ENCODE data around the gene LHX3.

Gene LHX3

GRCh38 chr9:136212345-136212950, 7.5 kb upstream of the LHX3 start:
- Histone ChIP-seq H3K9ac (ENCODE audit: low read depth, low read length) (no peak overlapping the region), H3K36me3 (ENCODE audit: insufficient read depth, low read length) (peaks cover 9% of the 10 kb centered on the region), H3K9me3 (ENCODE audit: control insufficient read depth, insufficient read depth, low read length) (no peaks in the 10 kb centered on the region), H3K4me1 (ENCODE audit: insufficient read depth, low read length) (no peaks in the 10 kb centered on the region)

DNA sequence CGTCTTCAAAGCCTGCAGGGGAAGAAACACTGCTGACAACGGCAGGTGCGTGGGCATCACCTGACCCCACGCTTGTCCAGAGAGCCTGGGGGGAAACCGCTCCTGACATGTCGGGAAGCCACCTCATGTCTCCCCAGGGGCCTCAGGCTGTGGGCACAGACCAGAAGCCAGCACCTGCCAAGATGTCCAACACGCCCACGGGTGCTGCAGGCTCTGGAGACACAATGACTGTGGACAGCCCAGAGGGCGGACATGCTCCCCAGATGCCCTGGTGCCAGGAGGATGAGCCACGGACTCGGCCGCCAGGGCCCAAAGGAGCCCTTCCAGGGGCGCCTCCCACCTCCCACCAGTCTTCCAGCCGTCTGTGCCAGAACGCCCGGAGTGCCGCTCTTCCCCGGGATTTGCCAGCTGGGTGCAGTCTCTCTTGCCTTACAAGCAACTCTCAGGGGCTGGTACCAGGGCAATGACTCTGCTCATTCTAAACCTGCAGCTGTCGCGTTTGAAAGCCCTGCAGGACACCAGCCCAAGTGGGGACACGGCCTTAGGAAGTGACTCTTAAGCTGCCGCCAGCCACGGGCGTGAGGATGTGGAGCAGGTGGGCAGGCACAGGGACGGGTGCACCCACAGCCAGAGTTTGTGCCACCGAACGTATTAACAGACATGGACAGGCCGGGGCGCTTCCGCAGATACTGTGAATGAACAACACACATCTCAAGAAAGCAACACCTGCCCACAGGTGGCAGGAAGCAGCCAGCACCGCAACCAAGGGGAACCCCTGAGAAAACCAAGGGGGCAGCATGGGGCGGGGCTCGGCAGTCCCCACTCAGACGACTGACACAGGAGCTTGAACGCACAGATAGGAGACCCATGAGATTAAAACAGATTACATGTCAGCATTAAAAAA, 6.8 kb upstream of the LHX3 start:
- no peaks in the 10 kb centered on the region for H3K9me3 ChIP-seq (ENCODE audit: control insufficient read depth, insufficient read depth, low read length)
- no peaks in the 10 kb centered on the region for H3K4me1 ChIP-seq (ENCODE audit: insufficient read depth, low read length)
- H3K36me3 ChIP-seq (ENCODE audit: insufficient read depth, low read length) = peaks cover 9% of the 10 kb centered on the region
- H3K9ac ChIP-seq (ENCODE audit: low read depth, low read length) = no peak overlapping the region

DNA sequence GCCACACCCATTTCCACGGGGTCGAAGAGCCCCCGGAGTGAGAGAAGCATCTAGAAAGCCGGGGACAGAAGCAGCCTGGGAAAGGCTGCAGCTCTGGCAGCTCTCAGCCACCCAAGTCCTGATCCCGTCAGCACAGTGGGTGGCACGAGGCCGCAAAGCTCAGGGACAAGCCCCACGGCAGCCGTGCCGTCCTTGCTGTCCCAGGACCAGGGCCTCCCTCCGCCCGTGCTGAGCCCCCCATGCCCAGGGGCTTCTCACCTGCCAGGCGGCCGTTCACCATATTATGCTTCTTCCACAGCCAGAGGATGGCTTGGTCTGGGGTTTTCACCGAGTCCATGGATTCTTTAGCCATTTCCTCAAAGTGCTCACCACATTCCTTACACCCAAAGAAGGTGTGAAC, 6.1 kb upstream of the LHX3 start:
- Histone ChIP-seq H3K4me1 (ENCODE audit: insufficient read depth, low read length) (no peaks in the 10 kb centered on the region), H3K9ac (ENCODE audit: low read depth, low read length) (no peak overlapping the region), H3K9me3 (ENCODE audit: control insufficient read depth, insufficient read depth, low read length) (no peaks in the 10 kb centered on the region), H3K36me3 (ENCODE audit: insufficient read depth, low read length) (peaks cover 9% of the 10 kb centered on the region)

GRCh38 chr9:136210276-136210675, 5.3 kb upstream of the LHX3 start:
- no peak overlapping the region for H3K9ac ChIP-seq (ENCODE audit: low read depth, low read length)
- H3K36me3 ChIP-seq (ENCODE audit: insufficient read depth, low read length) = peaks cover 9% of the 10 kb centered on the region
- H3K4me1 ChIP-seq (ENCODE audit: insufficient read depth, low read length) = no peaks in the 10 kb centered on the region

GRCh38 chr9:136209786-136210185, 4.9 kb upstream of the LHX3 start:
- H3K9me3 ChIP-seq (ENCODE audit: control insufficient read depth, insufficient read depth, low read length) = no peaks in the 10 kb centered on the region
- H3K9ac ChIP-seq (ENCODE audit: low read depth, low read length) = no peak overlapping the region
- no peaks in the 10 kb centered on the region for H3K4me1 ChIP-seq (ENCODE audit: insufficient read depth, low read length)
- H3K36me3 ChIP-seq (ENCODE audit: insufficient read depth, low read length) = peaks cover 4% of the 10 kb centered on the region

More at GRCh38 chr9:136210276-136210675, 5.3 kb upstream of the LHX3 start:
- H3K9me3 ChIP-seq (ENCODE audit: control insufficient read depth, insufficient read depth, low read length) = no peaks in the 10 kb centered on the region

DNA sequence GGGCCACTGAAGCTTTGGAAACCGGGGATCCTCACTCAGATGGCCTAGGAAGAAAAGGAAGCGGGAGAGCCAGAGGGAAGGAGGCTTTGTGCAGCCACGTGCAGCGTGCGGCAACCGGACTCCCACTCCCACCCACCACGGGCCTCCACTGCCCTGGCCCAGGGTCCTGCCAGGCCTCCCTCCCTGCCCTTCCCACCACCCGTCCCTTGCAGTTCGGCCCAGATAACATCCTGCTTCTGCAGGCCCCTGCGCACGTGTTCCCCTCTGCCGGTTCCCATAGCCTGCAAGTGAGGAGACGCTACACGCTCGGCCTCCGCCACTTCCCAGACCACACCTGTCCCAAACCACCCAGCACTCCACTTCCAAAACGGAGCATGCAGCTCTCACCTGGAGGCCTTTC, 4.3 kb upstream of the LHX3 start:
- Histone ChIP-seq H3K36me3 (ENCODE audit: insufficient read depth, low read length) (no peaks in the 10 kb centered on the region; the same call in 1 of the 2 replicates), H3K9ac (ENCODE audit: low read depth, low read length) (no peak overlapping the region), H3K9me3 (ENCODE audit: control insufficient read depth, insufficient read depth, low read length) (no peaks in the 10 kb centered on the region), H3K4me1 (ENCODE audit: insufficient read depth, low read length) (no peaks in the 10 kb centered on the region)

DNA sequence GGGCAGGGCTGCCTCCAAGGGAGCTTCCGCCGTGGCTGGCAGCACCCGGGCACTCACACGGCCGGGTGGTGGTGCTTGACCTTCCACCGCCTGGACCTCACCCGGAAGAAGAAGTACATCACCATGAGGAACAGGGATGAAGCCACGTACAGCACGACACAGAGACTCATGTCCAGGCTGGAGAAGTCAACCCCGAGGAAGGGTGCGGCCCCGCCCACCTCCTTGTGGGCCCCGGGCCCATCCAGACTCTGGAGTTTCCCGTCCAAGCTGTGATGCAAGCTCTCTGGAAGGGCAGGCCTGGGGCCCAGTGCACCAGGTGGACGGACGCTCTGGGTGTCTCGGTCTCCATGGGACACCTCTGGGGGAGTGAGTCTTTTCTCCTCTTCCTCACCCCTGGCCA, 3.7 kb upstream of the LHX3 start:
- no peaks in the 10 kb centered on the region for H3K4me1 ChIP-seq (ENCODE audit: insufficient read depth, low read length)
- H3K9ac ChIP-seq (ENCODE audit: low read depth, low read length) = no peak overlapping the region
- H3K9me3 ChIP-seq (ENCODE audit: control insufficient read depth, insufficient read depth, low read length) = no peaks in the 10 kb centered on the region
- H3K36me3 ChIP-seq (ENCODE audit: insufficient read depth, low read length) = no peaks in the 10 kb centered on the region; the same call in 1 of the 2 replicates

GRCh38 chr9:136207616-136208015, 2.7 kb upstream of the LHX3 start:
- H3K4me1 ChIP-seq (ENCODE audit: insufficient read depth, low read length) = no peaks in the 10 kb centered on the region
- no peak overlapping the region for H3K9ac ChIP-seq (ENCODE audit: low read depth, low read length)
- no peaks in the 10 kb centered on the region for H3K9me3 ChIP-seq (ENCODE audit: control insufficient read depth, insufficient read depth, low read length)
- no peaks in the 10 kb centered on the region; the same call in 1 of the 2 replicates for H3K36me3 ChIP-seq (ENCODE audit: insufficient read depth, low read length)

DNA sequence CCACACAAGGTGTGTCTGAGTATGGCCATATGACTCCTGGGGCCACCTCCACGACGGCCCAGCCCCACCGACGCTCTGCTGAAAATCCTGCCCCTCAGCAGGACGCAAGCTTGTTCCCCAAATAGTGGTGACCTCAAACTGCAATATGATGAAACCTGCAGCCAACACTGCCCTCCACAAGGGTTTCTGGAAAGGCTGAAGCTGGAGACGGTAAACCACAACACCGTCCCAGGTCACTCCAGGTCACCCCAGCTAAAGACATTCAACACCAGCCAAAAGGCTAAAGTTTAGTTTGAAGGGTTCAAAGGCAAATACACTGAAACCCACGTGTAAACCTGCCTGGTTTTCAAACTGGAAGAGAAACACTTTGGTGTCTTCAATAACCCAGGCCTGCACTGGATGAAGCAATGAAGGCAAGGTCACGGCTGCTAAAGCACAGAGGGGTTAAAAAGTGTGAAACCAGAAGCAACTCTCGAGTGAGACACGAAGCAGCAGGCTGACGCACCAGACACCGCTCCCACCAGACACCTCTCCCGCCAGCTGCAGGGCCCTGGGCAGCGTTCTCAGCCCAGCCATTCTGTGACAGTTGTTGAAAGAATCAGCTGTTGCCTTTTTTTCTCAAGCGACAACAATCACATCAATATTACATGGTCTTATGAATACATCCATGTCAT, 1.8 kb upstream of the LHX3 start:
- Histone ChIP-seq H3K9ac (ENCODE audit: low read depth, low read length) (no peak overlapping the region), H3K9me3 (ENCODE audit: control insufficient read depth, insufficient read depth, low read length) (no peaks in the 10 kb centered on the region), H3K36me3 (ENCODE audit: insufficient read depth, low read length) (no peaks in the 10 kb centered on the region; the same call in 1 of the 2 replicates), H3K4me1 (ENCODE audit: insufficient read depth, low read length) (no peaks in the 10 kb centered on the region)

DNA sequence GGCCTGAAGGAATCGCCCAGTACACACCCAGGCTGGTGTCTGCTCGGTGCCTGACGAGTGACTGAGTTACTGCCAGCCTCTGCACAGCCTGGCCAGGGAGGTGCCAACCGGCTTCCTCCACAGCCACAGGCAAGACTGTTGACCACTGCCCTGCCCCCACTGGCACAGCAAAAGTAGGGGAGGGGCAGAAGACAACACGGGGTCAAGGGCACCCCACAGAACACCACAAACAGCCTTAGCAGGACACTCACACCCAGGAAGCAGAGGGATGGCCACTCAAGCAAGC, 722 bp upstream of the LHX3 start:
- Histone ChIP-seq H3K4me1 (ENCODE audit: insufficient read depth, low read length) (no peaks in the 10 kb centered on the region), H3K36me3 (ENCODE audit: insufficient read depth, low read length) (no peaks in the 10 kb centered on the region; the same call in 1 of the 2 replicates), H3K9ac (ENCODE audit: low read depth, low read length) (no peak overlapping the region), H3K9me3 (ENCODE audit: control insufficient read depth, insufficient read depth, low read length) (no peaks in the 10 kb centered on the region)

DNA sequence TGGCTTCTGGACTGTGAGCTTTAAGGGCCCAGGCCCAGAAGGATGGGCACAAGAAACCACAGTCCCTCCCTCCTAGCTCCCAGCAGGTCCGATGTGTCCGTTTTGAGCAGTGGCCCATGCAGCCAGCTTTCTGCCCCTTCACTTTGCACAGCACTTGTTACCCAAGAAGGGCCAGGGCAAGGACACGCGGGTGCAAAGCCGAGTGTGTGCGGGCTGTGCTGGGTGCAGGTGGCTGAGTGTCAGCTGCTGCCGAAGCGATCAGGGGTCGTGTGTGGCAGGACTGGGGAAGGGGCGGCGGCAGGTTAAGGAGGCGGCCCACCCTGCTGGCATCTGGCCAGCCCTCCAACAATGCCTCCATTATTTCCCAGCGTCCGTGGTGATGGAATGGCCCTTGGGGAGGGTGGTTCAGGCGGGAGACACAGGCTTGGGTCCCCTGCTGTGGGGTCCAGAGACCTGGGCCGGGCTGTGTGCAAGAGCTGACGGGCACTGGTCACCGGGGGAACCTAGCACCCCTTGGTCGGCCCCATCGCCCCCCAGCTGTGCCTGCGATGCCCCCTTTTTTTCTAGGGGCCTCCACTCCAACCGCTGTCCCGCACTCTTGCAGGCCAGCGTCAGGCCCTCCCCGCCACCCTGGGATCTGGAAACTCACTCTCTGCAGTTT, 653 bp downstream of the LHX3 start:
- H3K9ac ChIP-seq (ENCODE audit: low read depth, low read length) = no peak overlapping the region
- no peaks in the 10 kb centered on the region for H3K4me1 ChIP-seq (ENCODE audit: insufficient read depth, low read length)
- H3K36me3 ChIP-seq (ENCODE audit: insufficient read depth, low read length) = no peaks in the 10 kb centered on the region; the same call in 1 of the 2 replicates
- no peaks in the 10 kb centered on the region for H3K9me3 ChIP-seq (ENCODE audit: control insufficient read depth, insufficient read depth, low read length)

GRCh38 chr9:136203408-136204144, 1.4 kb downstream of the LHX3 start:
- Histone ChIP-seq H3K4me1 (ENCODE audit: insufficient read depth, low read length) (no peaks in the 10 kb centered on the region), H3K36me3 (ENCODE audit: insufficient read depth, low read length) (no peaks in the 10 kb centered on the region; the same call in 1 of the 2 replicates), H3K9me3 (ENCODE audit: control insufficient read depth, insufficient read depth, low read length) (no peaks in the 10 kb centered on the region), H3K9ac (ENCODE audit: low read depth, low read length) (no peak overlapping the region; the same call in 1 of the 2 replicates)

DNA sequence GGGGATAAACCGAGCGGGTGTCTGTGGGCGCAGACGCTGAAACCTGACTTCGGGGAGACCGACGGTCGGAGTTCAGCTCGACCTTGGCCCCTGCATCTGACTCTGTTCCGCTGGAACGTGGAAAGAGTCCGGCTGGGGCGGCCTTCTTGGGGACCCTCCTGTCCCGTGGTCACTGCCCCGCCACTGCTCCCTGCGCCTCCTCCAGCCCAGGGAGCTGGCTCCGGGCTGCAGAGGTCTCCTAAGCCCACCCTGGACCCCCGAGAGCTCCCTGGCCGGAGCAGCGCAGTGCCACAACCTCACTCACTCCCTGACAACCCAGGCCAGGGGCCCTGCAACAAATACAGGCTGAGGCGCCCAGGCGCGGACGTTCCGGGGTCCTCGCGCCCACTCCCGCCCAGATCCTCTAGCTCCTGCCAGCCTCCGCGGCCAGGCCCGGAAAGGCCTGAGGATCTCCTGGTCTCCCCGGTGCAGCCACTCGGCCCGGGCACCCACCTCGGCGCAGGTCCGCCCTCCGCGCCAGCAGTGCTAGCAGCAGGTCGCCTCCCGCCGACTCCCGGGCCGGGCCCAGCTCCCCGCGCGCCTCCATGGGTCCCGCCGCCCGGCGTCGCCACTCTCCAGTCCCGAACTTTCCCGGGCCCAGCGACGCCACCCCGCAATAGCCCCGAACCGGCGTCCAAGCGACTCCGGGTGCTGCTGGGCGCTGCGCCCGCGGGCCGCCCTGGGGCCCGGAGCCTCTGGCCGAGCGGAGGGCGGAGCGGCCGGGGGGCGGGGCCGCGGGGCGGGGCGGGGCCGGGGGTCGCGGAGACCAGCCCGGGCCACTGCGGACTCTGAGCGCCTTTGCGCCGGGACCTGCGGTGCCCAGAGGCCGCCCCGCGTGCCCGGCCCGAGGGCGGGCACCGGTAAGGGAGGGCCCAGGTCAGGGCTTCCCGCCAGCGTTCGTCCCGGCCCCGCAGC, 2.2 kb downstream of the LHX3 start:
- no peaks in the 10 kb centered on the region for H3K4me1 ChIP-seq (ENCODE audit: insufficient read depth, low read length)
- no peak overlapping the region; the same call in 1 of the 2 replicates for H3K9ac ChIP-seq (ENCODE audit: low read depth, low read length)
- H3K9me3 ChIP-seq (ENCODE audit: control insufficient read depth, insufficient read depth, low read length) = no peaks in the 10 kb centered on the region
- H3K36me3 ChIP-seq (ENCODE audit: insufficient read depth, low read length) = no peaks in the 10 kb centered on the region

Measured in ES-I3 (cell line).